Gastrocnemius medialis (tissue), 4 donors: Measurements from ENCODE around the gene TNFRSF13B. TPM values are rescaled to one million over a fixed set of nuclear protein-coding genes. Genes with fewer than 3 reads are reported as not detected.

Experiments used
- ATAC-seq, 2 donors: fragments of 150-250 bp; one replicate each; pipeline ENCODE4 v1.9.1; 2016
- DNase-seq, 2 donors: peaks; one replicate each; pipeline ENCODE4 v3.0.0-alpha.2; 2019
- H3K27ac ChIP-seq, 4 donors: fragments of 200-600 bp; sonication (generic); 1 replicate in 1 of 4; 2 replicates in 3 of 4; pipeline ENCODE4 v1.5.1; 2016 to 2018; ENCODE audit warnings: mild to moderate bottlenecking in 2 of 4, moderate library complexity in 1 of 4
- H3K27me3 ChIP-seq, 3 donors: fragments of 200-600 bp; sonication (generic) in 2 of 3; 1 replicate in 1 of 3; 2 replicates in 2 of 3; pipeline versions ENCODE4 v1.5.1 to v1.6.0; 2016 to 2019; ENCODE audit warnings: mild to moderate bottlenecking in 1 of 3, moderate library complexity in 1 of 3
- H3K36me3 ChIP-seq, 2 donors: fragments of 200-600 bp; sonication (generic) in 1 of 2; one replicate each; pipeline ENCODE4 v1.5.1; 2017 to 2018
- H3K4me1 ChIP-seq, 2 donors: fragments of 200-600 bp; sonication (generic) in 1 of 2; one replicate each; pipeline ENCODE4 v1.5.1; 2016 to 2017; ENCODE audit warnings: mild to moderate bottlenecking in 2 of 2
- H3K4me3 ChIP-seq, 4 donors: fragments of 200-600 bp; sonication (generic) in 3 of 4; 1 replicate in 1 of 4; 2 replicates in 3 of 4; pipeline ENCODE4 v1.5.1; 2016 to 2019; ENCODE audit warnings: mild to moderate bottlenecking in 2 of 4
- H3K9me3 ChIP-seq, 3 donors: fragments of 200-600 bp; sonication (generic) in 2 of 3; 1 replicate in 1 of 3; 2 replicates in 2 of 3; pipeline ENCODE4 v1.5.1; 2016 to 2019
- CTCF ChIP-seq, 5 experiments: fragments of 450-650 bp in 3 of 5; fragments of 200-600 bp in 2 of 5; sonication (generic) in 2 of 5; IDR thresholded peaks in 4 of 5; conservative IDR thresholded peaks in 1 of 5; 1 replicate in 4 of 5; 2 replicates in 1 of 5; pipeline ENCODE4 v1.5.1; 2016 to 2019; ENCODE audit warnings: antibody characterized with exemption in 5 of 5, mild to moderate bottlenecking in 3 of 5, moderate library complexity in 3 of 5
- POLR2A ChIP-seq, 2 donors: fragments of 450-650 bp; IDR thresholded peaks; one replicate each; pipeline ENCODE4 v1.6.1; 2017; ENCODE audit warnings: antibody characterized with exemption in 2 of 2, mild to moderate bottlenecking in 2 of 2, moderate library complexity in 2 of 2
- in situ Hi-C, 4 donors: fragments of 200-750 bp; cut with MboI; loops; one replicate each; pipeline versions ENCODE4 v1.15.0 to v1.8.0; 2017; ENCODE audit warnings: low sequenced_read_pairs in 4 of 4
- intact Hi-C: fragments of 100-400 bp; cut with DNase I; formaldehyde crosslinking; loops from one replicate; pipeline ENCODE4 v1.15.1; 2023; ENCODE audit warnings: low total_unique reads
- total RNA-seq, 4 donors: library from RNA; depleted of rRNA; stranded (reverse); fragments of >200 nt; gene quantifications; one replicate each; pipeline versions ENCODE4 v1.1.0 to v1.2.3, GENCODE V29; 2016

The TNFRSF13B gene
- total RNA-seq, 4 donors from 2014 or later: not detected

- no peaks in the 10 kb centered on the region for H3K27me3 ChIP-seq
- no peak for TF ChIP-seq POLR2A (IDR thresholded peaks at IDR 0.05)
- TF ChIP-seq CTCF (IDR thresholded peaks at IDR 0.05 in 4 of 5, conservative IDR thresholded peaks at IDR 0.05 in 1 of 5): no peak
- no peaks in the 10 kb centered on the region for H3K36me3 ChIP-seq
- H3K9me3 ChIP-seq: no peaks in the 10 kb centered on the region
- no peak for ATAC-seq
- intact Hi-C loops (no loop called here), in situ Hi-C loops (no loop called here)
- no peak overlapping the region for H3K4me3 ChIP-seq
- no peak for DNase-seq
- H3K4me1 ChIP-seq: no peaks in the 10 kb centered on the region
- no peak overlapping the region for H3K27ac ChIP-seq
Measured at GRCh38 chr17:16889088-16889465, 82.8 kb downstream of the TNFRSF13B start.

Other genes with a start within 250 kb of the TNFRSF13B start
- gene MPRIP, start 70.3 kb upstream of the TNFRSF13B start, total RNA-seq: 100 to 1,000 TPM in 3 of 4 donors, 10 to 100 TPM in 1; 71.1 to 127 (median 124) TPM
- gene PLD6, start 234.2 kb upstream of the TNFRSF13B start, total RNA-seq: 1 to 10 TPM; 1.9 to 5.1 (median 2.7) TPM